IMR-90 (cell line): ENCODE data around the gene USP24. TPM values are rescaled to one million over a fixed set of nuclear protein-coding genes. Genes with fewer than 3 reads are reported as not detected.

ENCODE experiments used
- ATAC-seq: fragments of 200-7000 bp; cut with Tn5 transposase; 2 replicates; pipeline ENCODE4 v1.9.1; 2020; ENCODE audit warnings: low read depth, mild to moderate bottlenecking, moderate library complexity
- BruUV-seq: library from RNA; stranded (reverse); fragments of 400-500 nt; replicated peaks from 2 replicates; lab custom pipeline; 2021; lab: Mats Ljungman, UMichigan
- CTCF ChIA-PET: fragments of 300-600 bp; formaldehyde crosslinking; extraction: SDS; loops from one replicate; lab custom pipeline; 2021; ENCODE audit warnings: antibody characterized with exemption; lab: Yijun Ruan, JAX
- POLR2A ChIA-PET: fragments of 300-600 bp; sonication (Branson Sonifier 250); formaldehyde crosslinking; loops from one replicate; lab custom pipeline; 2022; ENCODE audit warnings: antibody characterized with exemption; ENCODE audit not compliant: unreplicated experiment; lab: Charles Lee
- DNase-seq: peaks from one replicate; pipeline ENCODE4 v3.0.0; 2013
- H2AFZ ChIP-seq: replicated peaks from 2 replicates; pipeline ENCODE3; 2013; ENCODE audit warnings: low read length, mild to moderate bottlenecking; ENCODE audit not compliant: poor library complexity
- H2AK5ac ChIP-seq: 2 replicates; pipeline ENCODE4 v1.6.1; 2013; ENCODE audit warnings: low read depth, low read length, inconsistent platforms
- H2AK9ac ChIP-seq: replicated peaks from 2 replicates; pipeline ENCODE3; 2013; ENCODE audit warnings: mild to moderate bottlenecking, low read depth, low read length, moderate library complexity; ENCODE audit not compliant: poor library complexity
- H2BK120ac ChIP-seq: 2 replicates; pipeline ENCODE4 v1.6.1; 2013; ENCODE audit warnings: low read depth, low read length, inconsistent platforms
- H2BK15ac ChIP-seq: 3 replicates; pipeline ENCODE4 v1.6.1; 2013; ENCODE audit warnings: low read depth, low read length, inconsistent platforms
- H2BK20ac ChIP-seq: 2 replicates; pipeline ENCODE4 v1.6.1; 2013; ENCODE audit warnings: low read depth, mild to moderate bottlenecking, inconsistent platforms, low read length, moderate library complexity
- H2BK5ac ChIP-seq: 2 replicates; pipeline ENCODE4 v1.6.1; 2013; ENCODE audit warnings: mild to moderate bottlenecking, low read depth, low read length, inconsistent platforms; ENCODE audit not compliant: poor library complexity, severe bottlenecking
- H3K14ac ChIP-seq: replicated peaks from 2 replicates; pipeline ENCODE4 v1.6.1; 2013; ENCODE audit warnings: low read depth, low read length, inconsistent platforms
- H3K18ac ChIP-seq: 2 replicates; pipeline ENCODE4 v1.6.1; 2013; ENCODE audit warnings: low read depth, low read length, control low read depth
- H3K23ac ChIP-seq: 2 replicates; pipeline ENCODE4 v1.6.1; 2013; ENCODE audit warnings: low read depth, low read length, inconsistent platforms
- H3K27ac ChIP-seq: 2 replicates; pipeline ENCODE4 v1.5.1; 2013; ENCODE audit warnings: mild to moderate bottlenecking, control low read depth, low read length; ENCODE audit not compliant: insufficient read depth
- H3K27me3 ChIP-seq: 2 replicates; pipeline ENCODE4 v1.6.1; 2013; ENCODE audit warnings: low read length; ENCODE audit not compliant: control insufficient read depth, insufficient read depth
- H3K36me3 ChIP-seq: 2 replicates; pipeline ENCODE4 v1.6.1; 2013; ENCODE audit warnings: low read length, mixed read lengths; ENCODE audit not compliant: control insufficient read depth, insufficient read depth
- H3K4ac ChIP-seq: 2 replicates; pipeline ENCODE4 v1.6.1; 2013; ENCODE audit warnings: low read depth, low read length, inconsistent platforms
- H3K4me1 ChIP-seq: 2 replicates; pipeline ENCODE4 v1.6.1; 2013; ENCODE audit warnings: low read length, mixed read lengths; ENCODE audit not compliant: control insufficient read depth, insufficient read depth
- H3K4me2 ChIP-seq: 2 replicates; pipeline ENCODE4 v1.6.1; 2013; ENCODE audit warnings: low read depth, mild to moderate bottlenecking, control low read depth, low read length, moderate library complexity
- H3K4me3 ChIP-seq: 2 replicates; pipeline ENCODE4 v1.5.1; 2013; ENCODE audit warnings: low read depth, mild to moderate bottlenecking, control low read depth, low read length, moderate library complexity; ENCODE audit not compliant: insufficient read depth
- H3K56ac ChIP-seq: 2 replicates; pipeline ENCODE4 v1.6.1; 2013; ENCODE audit warnings: low read length, inconsistent platforms; ENCODE audit not compliant: insufficient read depth; ENCODE audit errors: extremely low read depth
- H3K79me1 ChIP-seq, 2 experiments: 2 replicates each; pipeline ENCODE4 v1.6.1; 2013; ENCODE audit warnings: low read length in 2 of 2, inconsistent platforms in 1 of 2, low read depth in 1 of 2
- H3K9ac ChIP-seq: 2 replicates; pipeline ENCODE4 v1.6.1; 2013; ENCODE audit warnings: low read depth, low read length, control low read depth
- H3K9me1 ChIP-seq: 2 replicates; pipeline ENCODE4 v1.6.1; 2013; ENCODE audit warnings: low read length, inconsistent platforms; ENCODE audit not compliant: insufficient read depth
- H3K9me3 ChIP-seq: 2 replicates; pipeline ENCODE4 v1.6.1; 2013; ENCODE audit warnings: low read length; ENCODE audit not compliant: control insufficient read depth, insufficient read depth
- H4K20me1 ChIP-seq: 2 replicates; pipeline ENCODE4 v1.6.1; 2013; ENCODE audit warnings: low read length, inconsistent platforms; ENCODE audit not compliant: insufficient read depth
- H4K5ac ChIP-seq: 2 replicates; pipeline ENCODE4 v1.6.1; 2013; ENCODE audit warnings: mild to moderate bottlenecking, low read depth, low read length, control low read depth
- H4K8ac ChIP-seq, 2 experiments: 2 replicates each; pipeline ENCODE4 v1.6.1; 2013; ENCODE audit warnings: low read depth in 2 of 2, low read length in 2 of 2, control low read depth in 1 of 2, inconsistent platforms in 1 of 2
- H4K91ac ChIP-seq: 2 replicates; pipeline ENCODE4 v1.6.1; 2013; ENCODE audit warnings: low read depth, low read length, inconsistent platforms; ENCODE audit not compliant: insufficient read depth
- BHLHE40 ChIP-seq: fragments of 150-350 bp; IDR thresholded peaks from 2 replicates; pipeline ENCODE4 v1.6.1; 2016; ENCODE audit warnings: mild to moderate bottlenecking, low read depth, low read length
- CEBPB ChIP-seq: IDR thresholded peaks from 2 replicates; pipeline ENCODE4 v1.6.1; 2012; ENCODE audit warnings: low read depth, low read length, improper control_type of control experiment
- POLR2A ChIP-seq: IDR thresholded peaks from 2 replicates; pipeline ENCODE4 v1.6.1; 2012; ENCODE audit warnings: mild to moderate bottlenecking, low read depth, low read length
- RAD21 ChIP-seq: IDR thresholded peaks from 2 replicates; pipeline ENCODE4 v1.6.1; 2012; ENCODE audit warnings: low read length, improper control_type of control experiment
- RFX5 ChIP-seq: IDR thresholded peaks from 2 replicates; pipeline ENCODE4 v1.8.0; 2012; ENCODE audit warnings: low read depth, mild to moderate bottlenecking, low read length, moderate library complexity
- WGBS, 2 experiments: methylation state at CpG; one replicate each; pipeline versions ENCODE4 v1.1.5 to v1.1.7; 2013; ENCODE audit warnings: missing lambda C conversion rate in 2 of 2; ENCODE audit not compliant: insufficient read length in 1 of 2; ENCODE audit errors: extremely low coverage in 2 of 2; 5-methylcytosine and 5-hydroxymethylcytosine counted together
- dilution Hi-C: fragments of 300-500 bp; cut with HindIII; formaldehyde crosslinking; loops from one replicate; pipeline ENCODE4 v1.14.3; 2018; ENCODE audit warnings: low sequenced_read_pairs; ENCODE audit not compliant: unreplicated experiment
- in situ Hi-C: fragments of 300-500 bp; cut with MboI; formaldehyde crosslinking; loops from 3 replicates; pipeline ENCODE4 v1.14.3; 2019; ENCODE audit warnings: low sequenced_read_pairs, inconsistent platforms, mixed read lengths
- intact Hi-C: fragments of 100-400 bp; cut with micrococcal nuclease; formaldehyde crosslinking; loops from 2 replicates; pipeline ENCODE4 v1.10.0; 2022
- polyA plus RNA-seq, 3 experiments: library from polyadenylated mRNA; depleted of rRNA; stranded (reverse); fragments of >200 nt; gene quantifications; 2 replicates each; pipeline ENCODE4 v1.2.3, GENCODE V29; 2012; ENCODE audit warnings: low replicate concordance in 1 of 3
- total RNA-seq: library from RNA; depleted of rRNA; stranded (reverse); fragments of >200 nt; gene quantifications from 2 replicates; pipeline ENCODE4 v1.2.3, GENCODE V29; 2012

The USP24 gene
- total and polyA plus RNA-seq, 2 of the 4 experiments (the other 2 are of a cell fraction), result 8.4 to 36.7 TPM

DNA sequence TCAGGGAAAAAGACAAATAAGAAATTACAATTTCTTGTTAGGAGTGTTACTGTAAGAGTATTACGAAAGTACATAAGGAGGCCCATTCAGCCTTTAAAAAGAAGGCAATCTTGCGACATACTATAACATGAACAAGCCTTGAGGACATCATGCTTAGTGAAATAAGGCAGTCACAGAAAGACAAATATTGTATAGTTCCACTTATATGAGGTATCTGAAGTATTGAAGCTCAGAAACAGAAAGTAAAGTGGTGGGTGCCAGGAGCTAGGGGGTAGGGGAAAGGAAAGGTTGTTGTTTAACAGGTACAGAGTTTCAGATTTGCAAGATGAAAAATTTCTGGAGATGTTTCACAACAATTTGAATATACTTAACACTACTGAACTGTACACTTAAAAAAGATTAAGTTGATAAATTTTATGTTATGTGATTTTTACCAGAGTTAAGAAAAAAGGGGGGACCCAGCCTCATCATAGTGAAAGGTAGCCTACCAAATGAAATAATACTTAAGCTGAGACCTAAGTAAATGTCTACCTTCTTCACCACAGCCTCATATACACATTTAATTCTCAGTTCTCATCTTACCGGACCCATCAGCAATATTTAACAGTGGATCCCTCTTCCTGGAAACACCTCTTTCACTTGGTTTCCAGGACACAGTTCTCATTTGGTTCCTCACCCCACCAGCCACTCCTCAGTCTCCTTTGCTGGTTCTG, 19.5 kb downstream of the USP24 start:
- H3K79me1 ChIP-seq, result peaks cover 36 to 67% of the 10 kb centered on the region in 2 experiments
- H2BK5ac ChIP-seq, result no peak overlapping the region
- WGBS, 2 experiments, result 100% methylated on average over 1 of the region's 3 CpGs; no CpG with 5 or more reads in 1 of the 2 experiments
- H3K9me3 ChIP-seq, result no peaks in the 10 kb centered on the region
- no peak for TF ChIP-seq POLR2A
- TF ChIP-seq BHLHE40, result no peak
- peak; percentile 94 for TF ChIP-seq CEBPB
- no peak for TF ChIP-seq RFX5
- no peak for TF ChIP-seq RAD21
- in situ Hi-C loops, result no loop called here
- no peak overlapping the region for H3K9ac ChIP-seq
- H3K4ac ChIP-seq, result no peak overlapping the region
- H3K9me1 ChIP-seq, result peaks cover 13% of the 10 kb centered on the region
- H4K5ac ChIP-seq, result no peak overlapping the region
- 0 out of 2 replicates have a peak, but pooled peaks have one; percentile 25 for ATAC-seq
- no peak overlapping the region for H4K91ac ChIP-seq
- no peaks in the 10 kb centered on the region for H3K27me3 ChIP-seq
- peak overlapping the region; percentile 40; the same call in 1 of the 2 replicates for H3K18ac ChIP-seq
- 0 out of 2 replicates have a peak overlapping the region, but pooled peaks have one; percentile 36 for H3K4me2 ChIP-seq
- no peak overlapping the region for H2AK5ac ChIP-seq
- POLR2A ChIA-PET, result no interaction called here
- peaks cover 7% of the 10 kb centered on the region for H3K4me1 ChIP-seq
- no peak overlapping the region for H2BK120ac ChIP-seq
- H4K20me1 ChIP-seq, result peaks cover 46% of the 10 kb centered on the region; the same call in 1 of the 2 replicates
- no peak overlapping the region for H4K8ac ChIP-seq
- H3K36me3 ChIP-seq, result peaks cover 1% of the 10 kb centered on the region; the same call in 1 of the 2 replicates
- H3K4me3 ChIP-seq, result no peak overlapping the region
- no peak overlapping the region for H2AK9ac ChIP-seq
- no peak overlapping the region for H2BK20ac ChIP-seq
- H3K23ac ChIP-seq, result no peak overlapping the region
- no peak overlapping the region for H2AFZ ChIP-seq
- H3K14ac ChIP-seq, result no peak overlapping the region
- peak; percentile 69 for DNase-seq
- CTCF ChIA-PET, result interaction anchor here (0.6 to 1.2 kb wide), 2 partner anchors 14 to 18 kb away, joined by 3 read pairs; no protein-coding TSS in a partner anchor
- H3K27ac ChIP-seq, result no peak overlapping the region
- H3K56ac ChIP-seq, result no peak overlapping the region
- dilution Hi-C loops, result no loop called here
- intact Hi-C loops, result no loop called here
- H2BK15ac ChIP-seq, result no peak overlapping the region
- BruUV-seq, result no TSS peak
